Stimulated activated CD8-positive, alpha-beta memory T cell treated with anti-CD3 and anti-CD28 coated beads, Interleukin-15, amount 100 ng/mL, for 4 hours (primary cell): ENCODE data around the gene FOXP4.
A peak's percentile ranks its signal among the peaks of the same experiment; 100 is the strongest.
"Not testable (repeated sequence)": the region's sequence is repeated elsewhere in the genome, so short reads cannot be mapped to it uniquely, and the experiment has no call there.

ENCODE experiments used
- DNase-seq, 2 donors: peaks; one replicate each; pipeline ENCODE4 v3.0.0-alpha.2; 2020; ENCODE audit warnings: low read depth in 2 of 2

Gene FOXP4

GRCh38 chr6:41598670-41599014, 52.5 kb downstream of the FOXP4 start:
- DNase-seq: no peak

DNA sequence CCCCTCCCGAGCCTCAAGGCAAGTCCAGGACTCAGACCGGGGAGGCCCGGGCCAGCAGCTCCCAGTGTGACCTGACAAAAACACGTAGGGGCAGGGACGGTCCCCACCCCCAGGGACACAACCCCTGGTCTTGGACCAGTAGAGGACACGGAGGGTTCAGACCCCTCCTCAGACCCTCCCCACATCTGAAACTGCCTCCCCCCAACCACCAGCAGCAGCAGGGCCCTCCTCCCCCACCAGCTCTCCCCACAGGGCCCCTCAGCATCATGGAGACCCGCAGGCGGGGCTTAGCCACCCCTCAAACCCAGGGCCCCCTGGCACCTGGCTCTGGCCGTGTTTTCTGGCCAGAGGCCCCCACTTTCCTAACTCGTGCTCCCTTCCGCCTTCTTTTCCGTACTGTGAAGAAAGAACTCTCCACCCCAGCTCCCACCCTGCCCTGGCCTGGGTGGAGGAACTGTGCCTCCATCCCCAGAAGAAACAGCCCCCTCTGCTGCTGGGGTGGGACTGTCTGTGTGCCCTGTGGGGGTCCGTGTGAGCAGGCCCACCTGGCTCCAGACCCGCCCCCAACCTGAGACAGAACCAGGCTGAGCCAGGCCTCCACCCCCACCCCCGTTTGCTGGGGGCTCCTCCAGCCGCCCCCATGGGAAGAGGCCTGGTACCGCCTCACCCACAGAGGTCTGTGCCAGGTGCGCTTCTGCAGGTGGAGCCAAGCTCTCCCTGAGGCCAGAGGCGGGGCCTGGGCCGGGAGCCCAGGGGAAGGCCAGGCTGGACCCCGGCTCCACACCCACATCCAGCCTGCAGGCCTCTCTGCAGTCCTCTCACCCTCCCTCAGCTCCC, 53.1 kb downstream of the FOXP4 start:
- no peak for DNase-seq

GRCh38 chr6:41599852-41600445, 53.8 kb downstream of the FOXP4 start:
- DNase-seq: no peak

DNA sequence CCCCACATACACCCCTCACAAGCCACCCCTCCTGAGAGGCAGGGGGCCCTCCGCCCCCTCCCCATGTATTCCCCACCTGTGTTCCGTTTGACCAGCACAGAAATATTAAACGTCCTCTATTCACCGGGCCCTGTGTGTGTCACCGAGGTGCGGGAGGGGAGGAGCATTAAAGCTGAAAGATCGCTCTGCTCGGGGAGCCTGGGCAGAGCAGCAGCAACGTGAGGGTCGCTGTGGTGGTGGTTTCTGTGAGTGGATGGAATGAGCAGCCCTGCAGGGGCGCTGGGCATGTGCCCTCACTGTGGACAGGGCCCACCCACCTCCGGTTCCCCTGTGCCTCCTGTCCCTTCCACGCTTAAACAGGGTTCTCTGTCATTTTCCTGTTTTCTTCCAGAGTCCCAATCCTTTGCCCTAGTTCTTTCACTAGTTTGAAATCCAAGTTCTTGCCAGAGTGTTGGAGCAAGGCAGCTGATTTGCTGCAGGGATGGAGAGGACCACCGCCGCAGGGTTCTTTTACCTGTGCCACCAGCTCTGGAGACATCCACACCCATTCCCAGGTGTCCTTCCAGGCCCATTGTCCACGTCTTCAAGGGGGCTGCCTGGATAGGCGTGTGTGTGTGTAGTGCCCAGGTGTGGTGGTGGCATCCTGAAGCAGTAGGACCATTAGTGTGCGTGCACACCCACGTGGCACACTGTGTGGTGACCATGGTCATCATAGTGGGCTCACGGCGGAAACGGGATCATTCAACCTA, 54.5 kb downstream of the FOXP4 start:
- DNase-seq: no peak

GRCh38 chr6:41601248-41601549, 55.0 kb downstream of the FOXP4 start:
- no peak for DNase-seq

- no peak for DNase-seq
These were observed 56.2 kb downstream of the FOXP4 start for GRCh38 chr6:41602422-41602743.

DNA sequence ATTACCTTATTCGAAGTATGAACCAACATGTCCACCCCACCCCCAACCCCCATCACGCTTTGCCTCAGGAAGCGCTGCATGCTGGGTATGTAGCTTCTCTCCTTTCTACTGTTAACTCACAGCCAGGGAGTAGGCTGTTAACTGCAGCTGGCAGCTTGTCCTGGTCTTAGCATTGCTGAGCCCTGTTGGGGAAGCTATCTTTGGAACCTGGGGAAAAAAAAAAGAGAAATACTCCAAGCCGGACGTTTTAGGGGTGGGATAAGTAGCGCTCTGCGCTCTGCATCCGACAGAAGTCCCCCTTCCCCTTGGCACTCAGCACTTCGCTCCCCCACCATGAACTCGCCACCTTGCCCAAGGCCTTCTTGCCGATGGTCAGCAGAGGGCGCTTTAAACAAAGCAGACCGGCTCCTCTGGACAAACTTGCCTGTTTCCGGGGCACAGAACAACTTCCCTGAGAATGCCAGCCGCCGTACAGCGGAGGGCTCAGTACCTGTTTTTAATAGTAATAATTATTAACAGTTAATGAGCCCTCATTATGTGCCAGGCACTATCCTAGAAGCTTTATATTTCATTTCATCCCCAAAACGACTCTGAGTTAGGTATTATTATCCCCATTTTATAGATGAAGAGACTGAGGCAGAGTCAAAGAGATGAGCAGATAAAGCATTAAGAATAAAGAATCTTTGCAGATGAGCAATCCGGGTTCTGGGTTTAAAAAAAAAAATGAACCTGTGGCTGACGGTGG, 56.9 kb downstream of the FOXP4 start:
- peak; percentile 27 to 56 for DNase-seq

DNA sequence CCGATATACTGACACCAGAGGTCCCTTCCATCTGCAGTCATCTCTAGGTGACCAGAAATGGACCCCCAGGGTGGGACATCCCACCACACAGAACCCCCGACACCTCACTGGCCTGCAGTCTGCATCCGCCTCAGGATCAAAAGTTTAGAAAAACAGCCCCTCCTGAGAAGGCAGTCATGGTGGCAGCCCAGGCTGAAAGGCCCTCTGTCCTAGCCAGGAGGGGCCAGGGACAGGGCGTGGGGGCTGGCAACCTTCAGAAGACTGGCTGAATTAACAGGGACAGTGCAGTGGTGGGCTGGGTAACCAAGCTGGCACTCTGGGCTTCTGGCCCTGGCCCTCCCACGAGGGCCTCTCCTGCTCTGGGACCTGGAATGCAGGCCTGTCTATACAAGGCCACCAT, 57.8 kb downstream of the FOXP4 start:
- DNase-seq: no peak

DNA sequence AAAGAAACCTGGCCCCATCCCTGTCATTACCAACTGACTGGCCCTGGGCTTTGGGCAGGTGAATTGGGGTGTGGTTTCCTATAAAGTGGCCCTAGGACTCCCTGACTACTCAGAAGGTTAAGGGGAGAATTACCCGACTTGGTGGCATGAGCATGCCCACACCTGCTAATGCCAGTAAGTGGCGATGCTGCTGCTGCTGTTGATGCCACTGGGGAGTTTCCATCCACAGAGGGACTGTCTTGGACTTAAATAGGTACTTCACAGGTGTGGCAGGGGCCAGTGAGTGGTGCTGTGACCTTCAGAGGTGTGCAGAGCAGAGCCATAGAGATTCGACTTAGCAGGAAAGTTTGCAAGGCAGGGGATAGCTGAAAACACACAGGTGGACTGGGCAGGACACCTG, 59.5 kb downstream of the FOXP4 start:
- DNase-seq: no peak

DNA sequence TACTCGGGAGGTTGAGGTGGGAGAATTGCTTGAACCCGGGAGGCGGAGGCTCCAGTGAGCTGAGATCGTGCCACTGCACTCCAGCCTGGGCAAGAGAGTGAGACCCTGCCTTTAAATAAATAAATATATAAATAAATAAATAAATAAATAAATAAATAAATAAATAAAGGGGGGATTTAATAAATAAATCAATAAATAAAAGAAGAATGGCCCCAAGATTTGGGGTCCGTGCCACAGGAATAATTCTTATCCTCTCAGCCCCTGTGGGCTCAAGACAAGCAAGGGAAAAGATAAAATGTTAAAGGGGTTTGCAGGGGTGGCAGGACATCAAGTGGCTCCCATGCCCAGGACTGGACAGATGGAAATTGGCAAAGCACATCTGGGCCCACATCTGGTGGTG, 60.9 kb downstream of the FOXP4 start:
- no peak for DNase-seq

- DNase-seq: no peak
These were observed 61.6 kb downstream of the FOXP4 start for GRCh38 chr6:41607736-41608135.

DNA sequence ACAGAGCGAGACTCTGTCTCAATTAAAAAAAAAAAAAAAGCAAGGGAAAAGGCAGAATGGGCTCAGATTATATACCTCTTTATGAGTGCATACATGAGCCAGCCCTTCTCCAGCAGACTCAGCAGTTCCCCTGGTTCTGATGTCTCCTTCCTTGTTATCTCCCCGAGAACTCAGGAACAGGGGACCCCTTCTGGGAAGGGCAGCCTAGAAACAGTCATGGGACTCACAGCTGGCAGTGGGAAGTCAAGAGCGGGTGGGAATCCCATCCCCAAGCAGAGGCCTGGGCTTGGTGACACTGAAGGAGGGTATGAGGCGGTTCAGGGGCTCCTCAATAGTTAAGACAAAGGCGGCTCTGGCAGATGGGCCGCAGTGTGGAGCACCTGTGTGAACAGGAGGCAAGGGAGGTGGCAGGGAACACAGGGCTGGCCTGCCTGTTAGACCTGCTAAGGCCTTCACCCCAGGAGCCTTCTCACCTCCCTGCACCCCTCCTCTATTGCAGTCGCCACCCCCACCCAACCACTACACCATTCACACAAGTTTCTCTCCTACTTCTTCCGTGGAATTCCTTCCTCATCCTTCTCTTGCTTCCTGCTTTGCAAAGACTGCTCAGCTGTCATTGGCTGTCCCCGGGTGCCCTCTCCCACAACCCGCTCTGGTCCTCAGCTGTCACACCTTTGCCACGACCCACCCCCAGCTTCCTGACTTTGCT, 62.4 kb downstream of the FOXP4 start:
- no peak for DNase-seq

GRCh38 chr6:41614715-41615114, 68.5 kb downstream of the FOXP4 start:
- no peak for DNase-seq

GRCh38 chr6:41615311-41615710, 69.1 kb downstream of the FOXP4 start:
- no peak for DNase-seq

DNA sequence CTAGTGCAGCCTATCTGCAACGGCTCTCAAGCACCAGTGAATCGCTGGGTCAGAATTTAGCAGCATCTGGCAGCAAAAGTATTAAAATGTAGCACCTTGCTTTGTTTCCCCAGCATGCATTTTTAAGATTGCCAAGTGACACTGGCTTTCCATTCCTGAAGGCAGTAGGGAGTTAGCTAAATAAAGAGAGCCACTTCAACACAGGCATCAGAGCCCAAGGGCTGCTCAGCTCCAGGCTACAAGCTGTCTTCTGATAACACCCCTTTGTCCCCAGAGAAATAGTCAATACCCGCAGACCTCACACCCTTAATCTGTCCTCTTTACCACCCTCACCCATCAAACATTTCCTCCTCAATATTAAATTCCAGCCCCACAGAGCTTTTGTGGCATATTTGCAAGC, 72.4 kb downstream of the FOXP4 start:
- DNase-seq: no peak

GRCh38 chr6:41619193-41619592, 73.0 kb downstream of the FOXP4 start:
- DNase-seq: not testable (repeated sequence)

- DNase-seq: no peak
These were observed 75.2 kb downstream of the FOXP4 start for GRCh38 chr6:41621367-41621766.

DNA sequence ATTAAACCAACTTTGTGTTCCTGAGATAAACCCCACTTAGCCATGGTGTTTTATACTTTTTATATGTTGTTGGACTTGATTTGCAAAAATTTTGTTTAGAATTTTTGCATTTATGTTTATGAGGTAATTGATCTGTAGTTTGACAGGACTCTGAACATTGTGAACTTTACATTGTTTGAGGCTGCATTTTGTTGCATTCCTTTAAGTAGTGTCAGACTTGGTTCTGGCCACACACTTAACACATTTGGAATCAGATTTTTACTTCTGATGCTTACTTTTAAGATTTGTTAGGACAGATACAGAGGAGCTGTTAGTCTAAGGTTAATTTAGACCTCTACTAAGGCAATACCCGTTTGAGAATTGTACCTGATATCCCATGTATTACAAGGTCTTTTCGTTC, 75.6 kb downstream of the FOXP4 start:
- DNase-seq: no peak

GRCh38 chr6:41622206-41622988, 76.2 kb downstream of the FOXP4 start:
- DNase-seq: no peak

GRCh38 chr6:41623330-41623729, 77.1 kb downstream of the FOXP4 start:
- no peak for DNase-seq
